Measurements from ENCODE around the gene PDGFRB.

GRCh38 chr5:150103678-150104549 lies 51.7 kb downstream of the PDGFRB start:
- TF ChIP-seq CTCF (IDR thresholded peaks at IDR 0.05) (no peak), SIN3A (IDR thresholded peaks at IDR 0.05; ENCODE audit: borderline replicate concordance, insufficient read depth, low read depth, low read length) (no peak), REST (IDR thresholded peaks at IDR 0.05; ENCODE audit: insufficient read depth in 1 of 2, low read depth in 2 of 2, low read length in 1 of 2) (no peak)
